HG03159 (cell line): ENCODE data around the gene RRP8.

Experiments used
- ATAC-seq: cut with Tn5 transposase; IDR thresholded peaks from one replicate; pipeline ENCODE4 v1.9.1; 2021; ENCODE audit warnings: mild to moderate bottlenecking, moderate library complexity; ENCODE audit not compliant: unreplicated experiment

The RRP8 gene

GRCh38 chr11:6633422-6634408 lies 30.3 kb upstream of the RRP8 start:
- no peak for ATAC-seq

- no peak for ATAC-seq
Observed at GRCh38 chr11:6632116-6633073, 29.0 kb upstream of the RRP8 start.

GRCh38 chr11:6631361-6631890 lies 28.0 kb upstream of the RRP8 start:
- ATAC-seq: no peak

DNA sequence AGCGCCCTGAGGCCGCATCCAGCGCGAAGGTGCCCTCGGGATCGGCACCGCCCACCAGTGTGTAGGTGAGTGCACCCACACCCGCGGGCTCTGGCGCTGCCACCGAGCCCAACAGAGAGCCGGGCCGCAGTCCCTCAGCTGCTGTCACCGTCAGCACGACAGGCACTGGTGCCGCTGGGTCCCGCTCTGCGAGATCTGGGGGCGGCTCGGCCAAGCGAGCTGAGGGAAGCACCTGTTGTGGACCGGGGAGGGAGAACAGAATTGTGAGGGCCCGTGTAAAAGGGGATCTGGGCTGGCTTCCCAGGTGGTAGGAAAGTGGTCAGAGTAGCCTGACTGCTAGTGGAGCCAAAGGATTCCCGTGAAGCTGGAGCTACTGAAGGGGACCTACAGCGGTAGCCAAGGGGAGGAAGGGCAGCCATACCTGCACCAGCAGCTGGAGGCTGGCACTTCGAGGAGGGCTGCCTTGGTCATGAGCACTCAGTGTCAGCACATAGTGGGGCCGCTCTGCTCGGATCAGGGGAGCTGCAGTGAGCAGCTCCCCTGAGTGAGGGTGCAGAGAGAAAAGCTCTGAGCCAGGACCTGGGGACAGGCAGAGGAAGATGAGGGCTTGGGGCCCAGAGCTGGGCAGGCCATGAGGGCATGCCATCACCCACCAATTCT lies 27.3 kb upstream of the RRP8 start:
- no peak for ATAC-seq

DNA sequence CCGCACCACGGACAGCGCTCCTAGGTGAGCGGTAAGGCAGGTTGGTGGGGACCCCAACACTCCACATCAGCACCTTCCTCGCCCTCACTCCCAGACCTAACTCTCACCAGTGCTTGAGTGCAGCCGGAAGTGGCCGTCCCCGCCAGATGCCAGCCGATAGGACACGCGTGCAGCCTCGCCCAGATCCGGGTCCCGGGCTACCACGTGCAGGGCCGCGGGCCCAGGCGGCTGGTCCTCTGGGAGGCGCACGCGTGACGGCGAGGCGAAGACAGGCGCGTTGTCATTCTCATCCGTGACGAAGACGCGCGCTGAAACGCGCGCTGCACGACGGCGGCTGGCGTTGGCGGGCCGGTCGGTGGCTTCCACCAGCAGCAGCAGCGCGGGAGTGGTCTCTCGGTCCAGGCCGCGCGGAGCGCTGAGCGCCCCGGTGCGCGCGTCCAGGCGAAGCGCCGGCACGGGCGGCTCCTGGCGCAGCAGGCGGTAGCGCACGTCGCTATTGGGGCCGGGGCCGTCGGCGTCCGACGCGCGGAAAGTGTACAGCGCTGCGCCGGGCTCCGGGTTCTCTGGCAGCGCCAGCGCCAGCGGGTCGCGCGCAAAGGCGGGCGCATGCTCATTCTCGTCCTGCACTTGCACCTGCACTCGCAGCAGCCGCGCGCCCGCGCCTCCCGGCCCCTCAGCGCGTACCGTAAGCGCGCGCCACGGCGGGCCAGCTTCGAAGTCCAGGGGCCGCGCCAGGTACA lies 26.6 kb upstream of the RRP8 start:
- ATAC-seq: no peak

GRCh38 chr11:6629573-6629891 lies 26.1 kb upstream of the RRP8 start:
- no peak for ATAC-seq

GRCh38 chr11:6628526-6628925 lies 25.1 kb upstream of the RRP8 start:
- no peak for ATAC-seq

GRCh38 chr11:6627762-6628241 lies 24.4 kb upstream of the RRP8 start:
- ATAC-seq: peak; percentile 82

DNA sequence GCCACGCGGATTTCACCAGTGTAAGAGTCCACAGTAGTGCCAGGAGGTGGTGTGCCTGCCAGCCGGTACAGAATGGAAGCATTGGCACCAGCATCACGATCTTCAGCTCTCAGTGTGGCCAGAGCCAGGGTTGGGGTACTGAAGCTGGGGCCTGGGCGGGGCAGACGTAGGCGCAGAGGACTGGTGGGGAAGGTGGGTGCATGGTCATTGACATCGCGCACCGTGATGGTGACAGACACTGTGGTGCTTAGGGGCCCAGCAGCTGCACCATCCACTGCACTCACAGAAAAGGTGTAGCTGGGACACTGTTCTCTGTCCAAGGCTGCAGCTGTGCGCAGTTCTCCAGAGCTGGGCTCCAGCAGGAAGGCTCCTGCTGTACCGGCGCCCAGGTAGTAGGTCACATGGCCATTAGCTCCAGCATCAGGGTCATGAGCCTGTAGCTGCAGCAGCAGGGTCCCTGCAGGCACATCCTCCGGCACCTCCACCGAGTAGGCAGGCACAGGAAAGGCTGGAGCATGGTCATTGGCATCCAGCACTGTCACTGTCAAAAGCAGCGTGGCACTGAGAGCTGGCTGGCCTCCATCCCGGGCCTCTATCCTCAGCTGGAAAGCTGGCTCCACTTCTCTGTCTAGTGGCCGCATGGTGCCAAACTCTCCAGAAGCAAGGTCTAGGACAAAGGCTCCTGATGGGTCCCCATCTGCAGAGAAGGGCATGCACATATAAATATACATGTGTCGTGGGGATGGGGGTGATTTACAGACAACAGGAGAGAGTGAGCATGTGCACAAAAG lies 23.8 kb upstream of the RRP8 start:
- ATAC-seq: no peak

GRCh38 chr11:6625832-6626420 lies 22.5 kb upstream of the RRP8 start:
- no peak for ATAC-seq

DNA sequence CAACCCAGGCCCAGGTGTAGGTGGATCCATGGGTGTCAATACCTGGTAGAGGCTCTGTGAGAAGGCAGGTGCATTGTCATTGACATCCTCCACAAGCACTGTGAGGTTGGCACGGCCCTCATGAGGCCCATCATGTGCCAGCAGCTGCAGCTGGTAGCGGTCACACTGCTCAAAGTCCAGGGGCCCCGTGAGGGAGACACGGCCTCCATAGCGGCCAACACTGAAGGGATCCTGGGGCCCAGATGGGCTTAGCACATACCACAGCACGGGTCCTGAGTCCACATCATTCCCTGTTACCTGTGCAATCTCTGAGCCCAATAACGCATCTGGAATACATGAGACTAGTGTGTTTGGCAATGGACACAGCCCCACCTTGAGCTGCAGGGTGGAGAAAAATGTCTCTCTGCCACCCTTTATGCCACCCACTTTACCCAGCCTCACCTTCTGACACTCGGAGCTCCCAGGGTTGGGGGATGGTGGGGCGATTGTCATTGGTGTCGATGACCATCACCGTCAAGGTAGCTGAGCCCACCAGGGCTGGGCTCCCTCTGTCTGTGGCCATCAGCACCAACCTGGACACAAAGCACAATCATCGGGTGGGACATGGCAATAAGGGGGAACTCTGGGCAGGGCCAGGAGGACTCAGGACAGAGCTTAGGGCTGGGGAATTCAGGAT lies 21.9 kb upstream of the RRP8 start:
- ATAC-seq: no peak

GRCh38 chr11:6623391-6624363 lies 20.3 kb upstream of the RRP8 start:
- no peak for ATAC-seq

GRCh38 chr11:6622261-6623171 lies 19.1 kb upstream of the RRP8 start:
- ATAC-seq: no peak

DNA sequence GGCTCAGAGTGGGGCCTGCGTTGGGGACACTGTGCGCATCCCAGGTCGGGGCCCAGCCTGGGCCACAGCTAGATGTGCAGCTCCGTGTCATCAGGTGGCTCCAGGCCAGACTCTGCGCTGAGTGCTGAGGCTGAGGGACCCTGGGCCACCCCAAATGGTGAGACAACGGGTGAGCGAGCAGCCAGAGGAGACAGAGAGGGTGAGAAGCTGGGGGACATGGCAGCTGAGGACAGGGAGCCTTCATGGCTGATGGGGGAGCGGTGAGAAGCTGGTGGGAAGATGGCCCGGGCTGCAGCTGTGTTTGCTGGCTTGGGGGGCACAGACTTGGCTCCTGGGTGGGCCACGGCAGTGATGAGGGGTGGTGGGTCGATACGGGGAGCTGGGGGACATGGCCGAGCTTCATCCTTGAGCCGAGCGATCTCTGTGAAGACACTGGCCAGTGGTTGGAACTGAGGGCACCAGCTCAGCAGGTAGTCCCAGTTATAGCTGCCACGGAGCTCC lies 18.3 kb upstream of the RRP8 start:
- ATAC-seq: no peak

DNA sequence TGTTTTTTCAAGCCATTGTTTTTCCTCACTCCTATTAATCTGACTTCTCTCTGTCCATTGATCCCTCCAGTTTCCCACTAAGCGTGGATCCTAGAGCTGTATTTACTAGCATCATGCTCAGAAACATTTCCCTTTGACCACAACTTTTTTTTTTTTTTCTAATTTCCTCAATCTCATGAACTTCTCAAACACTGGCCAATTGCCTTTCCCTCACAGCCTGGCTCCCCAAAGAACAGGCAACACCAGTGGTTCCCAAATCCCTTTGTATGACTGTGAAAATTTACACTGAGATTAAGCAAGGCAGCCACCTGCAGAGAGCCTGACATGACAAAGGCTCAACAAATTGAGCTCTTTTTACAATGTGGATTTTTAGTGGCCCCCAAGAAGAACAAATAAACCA lies 17.2 kb upstream of the RRP8 start:
- no peak for ATAC-seq
